Smooth muscle cell (in vitro differentiated cells): Measurements from ENCODE around the gene GUK1. TPM values are rescaled to one million over a fixed set of nuclear protein-coding genes. Genes with fewer than 3 reads are reported as not detected.

Experiments
- DNase-seq: peaks from one replicate; lab custom pipeline; 2025; ENCODE audit not compliant: unreplicated experiment; lab: John Stamatoyannopoulos, UW
- H2AFZ ChIP-seq: fragments of 200-600 bp; sonication (generic); 2 replicates; pipeline ENCODE4 v1.6.0; 2016; ENCODE audit warnings: antibody characterized with exemption, low read depth, mild to moderate bottlenecking
- H3F3A ChIP-seq: fragments of 200-600 bp; sonication (generic); 2 replicates; pipeline ENCODE4 v1.6.0; 2017; ENCODE audit warnings: antibody characterized with exemption, low read depth
- H3K27ac ChIP-seq: fragments of 200-600 bp; sonication (generic); 2 replicates; pipeline ENCODE4 v1.5.1; 2016; ENCODE audit warnings: low read depth, mild to moderate bottlenecking
- H3K27me3 ChIP-seq: fragments of 200-600 bp; sonication (generic); 2 replicates; pipeline ENCODE4 v1.6.1; 2016; ENCODE audit warnings: low read depth, mild to moderate bottlenecking
- H3K36me3 ChIP-seq: fragments of 200-600 bp; sonication (generic); 2 replicates; pipeline ENCODE4 v1.5.1; 2016; ENCODE audit warnings: low read depth
- H3K4me1 ChIP-seq: fragments of 200-600 bp; sonication (generic); 2 replicates; pipeline ENCODE4 v1.5.1; 2016; ENCODE audit warnings: low read depth
- H3K4me2 ChIP-seq: fragments of 200-600 bp; sonication (generic); 2 replicates; pipeline ENCODE4 v1.6.0; 2016; ENCODE audit warnings: mild to moderate bottlenecking
- H3K4me3 ChIP-seq: fragments of 200-600 bp; sonication (generic); 2 replicates; pipeline ENCODE4 v1.5.1; 2016; ENCODE audit warnings: mild to moderate bottlenecking
- H3K79me2 ChIP-seq: fragments of 200-600 bp; sonication (generic); 2 replicates; pipeline ENCODE4 v1.6.0; 2016; ENCODE audit warnings: low read depth, mild to moderate bottlenecking
- H3K9ac ChIP-seq: fragments of 200-600 bp; sonication (generic); 2 replicates; pipeline ENCODE4 v1.6.0; 2016; ENCODE audit warnings: low read depth
- H3K9me3 ChIP-seq: fragments of 200-600 bp; sonication (generic); replicated peaks from 2 replicates; pipeline ENCODE4 v1.5.1; 2016; ENCODE audit warnings: low read depth
- H4K20me1 ChIP-seq: fragments of 200-600 bp; sonication (generic); 2 replicates; pipeline ENCODE4 v1.6.0; 2016; ENCODE audit warnings: low read depth
- WGBS: methylation state at CpG from one replicate; pipeline ENCODE4 v1.1.7; 2016; ENCODE audit warnings: low lambda C conversion rate; 5-methylcytosine and 5-hydroxymethylcytosine counted together
- polyA plus RNA-seq: library from polyadenylated mRNA; unstranded; fragments of >200 nt; fragmentation: Nextera tagmentation; extraction: Ambion mirVana; gene quantifications from 2 replicates; pipeline ENCODE4 v1.2.1, GENCODE V29; 2016
- total RNA-seq: library from RNA; depleted of rRNA; stranded (reverse); fragments of >200 nt; gene quantifications from 2 replicates; pipeline ENCODE4 v1.2.3, GENCODE V29; 2014
- TF ChIP-seq, protein P1 (sequence below): fragments of 200-600 bp; sonication (generic); IDR thresholded peaks from 2 replicates; pipeline ENCODE4 v1.5.1; 2017; ENCODE audit warnings: borderline replicate concordance, mild to moderate bottlenecking, antibody characterized with exemption; ENCODE audit not compliant: insufficient read depth, poor library complexity, severe bottlenecking

Gene GUK1
- total and polyA plus RNA-seq, 2 experiments from 2014 or later: 205 to 465 TPM

DNA sequence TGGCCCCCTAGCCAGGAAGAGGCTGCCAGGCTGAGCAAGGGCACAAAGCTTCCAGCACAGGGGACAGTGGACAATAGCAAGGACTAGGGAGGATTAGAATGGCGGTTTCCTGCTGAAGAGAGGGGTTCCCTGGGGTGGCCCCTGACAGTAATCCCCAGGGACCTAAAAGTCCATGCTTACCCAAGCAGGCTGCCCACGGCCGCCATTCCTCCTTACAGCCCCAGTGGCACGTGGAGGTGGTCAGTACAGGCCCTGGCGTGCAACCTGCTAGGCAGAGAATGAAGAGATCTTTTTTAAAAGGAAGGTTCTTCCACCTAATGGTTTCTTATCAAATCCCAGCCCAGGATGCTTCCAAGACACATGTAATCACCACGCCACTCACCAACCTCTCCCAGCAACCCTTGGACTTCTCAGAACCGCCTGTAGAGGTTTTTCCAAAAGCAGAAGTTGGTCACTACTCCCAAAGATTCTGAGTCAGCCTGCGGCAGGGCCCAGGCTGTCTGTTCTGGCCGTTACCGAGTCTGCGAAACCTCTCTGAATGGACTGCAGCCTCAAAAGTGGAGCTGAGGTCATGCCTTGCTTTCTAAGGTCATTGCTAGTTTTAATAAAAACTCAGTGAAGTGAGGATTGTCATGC is 31.9 kb upstream of the GUK1 start:
- H4K20me1 ChIP-seq: no peaks in the 10 kb centered on the region
- H3F3A ChIP-seq: peaks cover 3% of the 10 kb centered on the region
- peaks cover 12% of the 10 kb centered on the region for H3K4me1 ChIP-seq
- peak overlapping the region; percentile 99 for H3K4me2 ChIP-seq
- H3K9ac ChIP-seq: peak overlapping the region; percentile 97
- H3K36me3 ChIP-seq: no peaks in the 10 kb centered on the region
- H3K79me2 ChIP-seq: peaks cover 11% of the 10 kb centered on the region
- no peak overlapping the region for H2AFZ ChIP-seq
- peak overlapping the region; percentile 73 for H3K27ac ChIP-seq
- 86% methylated on average over 11 of the region's 11 CpGs for WGBS
- no peak for DNase-seq
- TF ChIP-seq, protein P1, sequence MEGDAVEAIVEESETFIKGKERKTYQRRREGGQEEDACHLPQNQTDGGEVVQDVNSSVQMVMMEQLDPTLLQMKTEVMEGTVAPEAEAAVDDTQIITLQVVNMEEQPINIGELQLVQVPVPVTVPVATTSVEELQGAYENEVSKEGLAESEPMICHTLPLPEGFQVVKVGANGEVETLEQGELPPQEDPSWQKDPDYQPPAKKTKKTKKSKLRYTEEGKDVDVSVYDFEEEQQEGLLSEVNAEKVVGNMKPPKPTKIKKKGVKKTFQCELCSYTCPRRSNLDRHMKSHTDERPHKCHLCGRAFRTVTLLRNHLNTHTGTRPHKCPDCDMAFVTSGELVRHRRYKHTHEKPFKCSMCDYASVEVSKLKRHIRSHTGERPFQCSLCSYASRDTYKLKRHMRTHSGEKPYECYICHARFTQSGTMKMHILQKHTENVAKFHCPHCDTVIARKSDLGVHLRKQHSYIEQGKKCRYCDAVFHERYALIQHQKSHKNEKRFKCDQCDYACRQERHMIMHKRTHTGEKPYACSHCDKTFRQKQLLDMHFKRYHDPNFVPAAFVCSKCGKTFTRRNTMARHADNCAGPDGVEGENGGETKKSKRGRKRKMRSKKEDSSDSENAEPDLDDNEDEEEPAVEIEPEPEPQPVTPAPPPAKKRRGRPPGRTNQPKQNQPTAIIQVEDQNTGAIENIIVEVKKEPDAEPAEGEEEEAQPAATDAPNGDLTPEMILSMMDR: no peak
- H3K4me3 ChIP-seq: peak overlapping the region; percentile 98
- no peaks in the 10 kb centered on the region for H3K27me3 ChIP-seq
- no peaks in the 10 kb centered on the region for H3K9me3 ChIP-seq

DNA sequence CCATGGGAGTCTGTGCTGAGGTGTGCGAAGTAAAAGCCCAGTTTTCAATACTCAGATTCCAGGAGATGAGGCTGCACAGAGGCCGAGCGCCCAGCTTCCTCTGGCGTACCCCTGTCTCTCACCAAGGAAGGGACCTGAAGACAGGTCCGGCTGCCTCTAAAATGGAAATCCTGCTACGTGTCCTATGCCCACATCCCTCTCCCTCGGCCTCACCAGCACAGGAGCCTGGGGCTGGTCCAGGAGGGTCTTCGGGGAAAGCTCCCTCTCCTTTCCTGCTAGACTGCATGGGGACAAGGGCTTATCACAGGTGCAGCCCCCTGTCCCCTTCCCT is 31.4 kb upstream of the GUK1 start:
- Histone ChIP-seq H3K9me3 (no peaks in the 10 kb centered on the region), H4K20me1 (no peaks in the 10 kb centered on the region), H3K4me3 (peak overlapping the region; percentile 98), H3K79me2 (peaks cover 11% of the 10 kb centered on the region), H3K36me3 (no peaks in the 10 kb centered on the region), H3K9ac (peak overlapping the region; percentile 97), H3K4me2 (peak overlapping the region; percentile 99), H3K4me1 (peaks cover 10% of the 10 kb centered on the region), H3K27ac (peak overlapping the region; percentile 73), H3K27me3 (no peaks in the 10 kb centered on the region), H3F3A (peaks cover 3% of the 10 kb centered on the region), H2AFZ (peak overlapping the region; percentile 90)
- TF ChIP-seq, protein P1: no peak
- DNase-seq: no peak
- 13% methylated on average over 8 of the region's 8 CpGs for WGBS

DNA sequence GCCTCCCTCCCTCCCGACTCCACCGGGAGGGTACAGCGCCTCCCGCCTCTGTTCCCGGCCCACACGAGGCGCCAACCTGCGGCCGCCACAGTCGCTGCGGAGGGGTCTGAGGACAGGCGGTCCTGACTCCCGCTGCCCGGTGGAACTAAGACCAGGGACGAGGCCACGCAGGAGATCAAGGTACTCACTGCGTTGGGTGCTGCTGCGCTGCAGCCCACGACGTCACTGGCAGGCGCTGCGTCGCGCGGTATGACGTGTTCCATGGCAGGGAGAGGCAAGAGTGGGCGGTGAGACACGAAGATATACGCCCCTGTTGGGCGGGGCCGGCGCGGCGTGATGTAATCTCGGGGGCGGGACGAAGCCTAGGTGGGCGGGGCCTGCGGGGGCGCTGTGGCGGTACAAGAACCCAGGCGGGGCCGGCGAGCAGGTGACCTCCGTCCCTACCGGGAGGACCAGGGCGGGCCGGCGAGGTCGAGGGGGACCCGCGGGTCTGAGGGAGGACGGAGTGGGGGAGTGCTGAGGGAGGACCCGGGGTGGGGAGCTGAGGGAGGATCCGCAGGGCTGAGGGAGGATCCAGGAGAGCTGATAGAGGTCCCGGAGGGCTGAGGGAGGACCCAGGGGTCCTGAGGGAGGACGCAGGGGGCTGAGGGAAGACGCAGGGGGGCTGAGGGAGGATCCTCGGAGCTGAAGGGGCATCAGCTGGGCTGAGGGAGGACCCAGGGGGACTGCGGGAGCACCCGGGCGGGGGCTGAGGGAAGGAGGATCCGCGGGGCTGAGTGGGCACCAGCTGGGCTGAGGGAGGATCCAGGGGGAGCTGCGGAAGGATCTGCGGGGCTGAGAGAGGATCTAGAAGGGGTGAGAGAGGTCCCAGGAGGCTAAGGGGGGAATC is 30.8 kb upstream of the GUK1 start, which contains the start of gene MRPL55:
Gene MRPL55, minus strand, starts transcription at position 227 of the 889 bp plus-strand sequence. CDS start 1,039 bp downstream, outside the sequence.
- peak within 1 kb of the TSS; percentile 99 for H3K4me2 ChIP-seq
- H3K27me3 ChIP-seq: no peaks in the 10 kb centered on the region
- WGBS: 0% methylated on average over 43 of the region's 66 CpGs
- H3K79me2 ChIP-seq: peaks cover 11% of the 10 kb centered on the region
- H3K4me1 ChIP-seq: peaks cover 6% of the 10 kb centered on the region
- peak within 1 kb of the TSS; percentile 97 for H3K9ac ChIP-seq
- peak; percentile 93 for DNase-seq
- H3K27ac ChIP-seq: peak within 1 kb of the TSS; percentile 73
- TF ChIP-seq, protein P1: no peak
- no peaks in the 10 kb centered on the region for H3F3A ChIP-seq
- H3K9me3 ChIP-seq: no peaks in the 10 kb centered on the region
- H3K4me3 ChIP-seq: peak within 1 kb of the TSS; percentile 98
- H3K36me3 ChIP-seq: no peaks in the 10 kb centered on the region
- H4K20me1 ChIP-seq: no peaks in the 10 kb centered on the region
- peak within 1 kb of the TSS; percentile 90 for H2AFZ ChIP-seq
